Measurements from ENCODE around the gene B3GAT1.

The B3GAT1 gene

GRCh38 chr11:134397304-134398078 is 14.6 kb downstream of the B3GAT1 start:
- DNase-seq (ENCODE audit: low read depth), result no peak
- no peak overlapping the region for H3K4me3 ChIP-seq (ENCODE audit: low read depth, low read length)

- no peak for DNase-seq (ENCODE audit: low read depth)
- H3K4me3 ChIP-seq (ENCODE audit: low read depth, low read length), result no peak overlapping the region
These were observed 17.0 kb downstream of the B3GAT1 start for GRCh38 chr11:134395002-134395401.

- DNase-seq (ENCODE audit: low read depth), result no peak
- H3K4me3 ChIP-seq (ENCODE audit: low read depth, low read length), result no peak overlapping the region
These were observed 17.7 kb downstream of the B3GAT1 start for GRCh38 chr11:134394311-134394710.

GRCh38 chr11:134393638-134394037 is 18.4 kb downstream of the B3GAT1 start:
- no peak for DNase-seq (ENCODE audit: low read depth)
- no peak overlapping the region for H3K4me3 ChIP-seq (ENCODE audit: low read depth, low read length)

- DNase-seq (ENCODE audit: low read depth), result no peak
- H3K4me3 ChIP-seq (ENCODE audit: low read depth, low read length), result no peak overlapping the region
These were observed 19.0 kb downstream of the B3GAT1 start for GRCh38 chr11:134392953-134393615.

GRCh38 chr11:134391656-134392055 is 20.4 kb downstream of the B3GAT1 start:
- no peak for DNase-seq (ENCODE audit: low read depth)
- H3K4me3 ChIP-seq (ENCODE audit: low read depth, low read length), result no peak overlapping the region

GRCh38 chr11:134390706-134391569 is 21.1 kb downstream of the B3GAT1 start:
- DNase-seq (ENCODE audit: low read depth), result no peak
- no peak overlapping the region for H3K4me3 ChIP-seq (ENCODE audit: low read depth, low read length)

GRCh38 chr11:134389464-134390180 is 22.4 kb downstream of the B3GAT1 start:
- DNase-seq (ENCODE audit: low read depth), result no peak
- no peak overlapping the region for H3K4me3 ChIP-seq (ENCODE audit: low read depth, low read length)

- no peak for DNase-seq (ENCODE audit: low read depth)
These were observed 23.5 kb downstream of the B3GAT1 start for GRCh38 chr11:134388590-134388989.

GRCh38 chr11:134387501-134387900 is 24.5 kb downstream of the B3GAT1 start:
- DNase-seq (ENCODE audit: low read depth), result no peak
- H3K4me3 ChIP-seq (ENCODE audit: low read depth, low read length), result no peak overlapping the region

More at GRCh38 chr11:134388590-134388989, 23.5 kb downstream of the B3GAT1 start:
- H3K4me3 ChIP-seq (ENCODE audit: low read depth, low read length), result no peak overlapping the region

GRCh38 chr11:134386945-134387344 is 25.1 kb downstream of the B3GAT1 start:
- DNase-seq (ENCODE audit: low read depth), result no peak
- no peak overlapping the region for H3K4me3 ChIP-seq (ENCODE audit: low read depth, low read length)

GRCh38 chr11:134385774-134386565 is 26.1 kb downstream of the B3GAT1 start:
- no peak for DNase-seq (ENCODE audit: low read depth)
- no peak overlapping the region for H3K4me3 ChIP-seq (ENCODE audit: low read depth, low read length)

GRCh38 chr11:134385171-134385570 is 26.9 kb downstream of the B3GAT1 start:
- H3K4me3 ChIP-seq (ENCODE audit: low read depth, low read length), result no peak overlapping the region
- no peak for DNase-seq (ENCODE audit: low read depth)

GRCh38 chr11:134384406-134384805 is 27.6 kb downstream of the B3GAT1 start:
- DNase-seq (ENCODE audit: low read depth), result no peak
- H3K4me3 ChIP-seq (ENCODE audit: low read depth, low read length), result no peak overlapping the region

- H3K4me3 ChIP-seq (ENCODE audit: low read depth, low read length), result no peak overlapping the region
- no peak for DNase-seq (ENCODE audit: low read depth)
These were observed 28.3 kb downstream of the B3GAT1 start for GRCh38 chr11:134383576-134384221.

GRCh38 chr11:134382830-134383229 is 29.2 kb downstream of the B3GAT1 start:
- DNase-seq (ENCODE audit: low read depth), result no peak
- H3K4me3 ChIP-seq (ENCODE audit: low read depth, low read length), result no peak overlapping the region

- no peak overlapping the region for H3K4me3 ChIP-seq (ENCODE audit: low read depth, low read length)
- no peak for DNase-seq (ENCODE audit: low read depth)
These were observed 29.8 kb downstream of the B3GAT1 start for GRCh38 chr11:134382257-134382656.

GRCh38 chr11:134380785-134381184 is 31.3 kb downstream of the B3GAT1 start:
- DNase-seq (ENCODE audit: low read depth), result no peak
- H3K4me3 ChIP-seq (ENCODE audit: low read depth, low read length), result no peak overlapping the region
